HEK293 (cell line): ENCODE data around the gene NFS1.

Experiments used
- CTCF ChIA-PET: fragments of 350-600 bp; formaldehyde crosslinking; extraction: SDS; loops from one replicate; lab custom pipeline; 2021; ENCODE audit warnings: antibody characterized with exemption; lab: Yijun Ruan, JAX
- POLR2A ChIA-PET: fragments of 300-600 bp; formaldehyde crosslinking; extraction: SDS; loops from one replicate; lab custom pipeline; 2020; ENCODE audit warnings: antibody characterized with exemption, inconsistent platforms; lab: Yijun Ruan, JAX
- H3K27ac ChIP-seq: fragments of 200-500 bp; sonication (Bioruptor generic); 2 replicates; pipeline ENCODE4 v1.5.1; 2014; ENCODE audit warnings: low read depth, low read length, control low read depth, inconsistent platforms; ENCODE audit errors: extremely low read depth
- H3K36me3 ChIP-seq, 2 experiments: fragments of 200-500 bp in 1 of 2; sonication (Bioruptor generic) in 1 of 2; 1 replicate in 1 of 2; 2 replicates in 1 of 2; pipeline ENCODE4 v1.5.1; 2014 to 2017; ENCODE audit warnings: inconsistent platforms in 2 of 2, low read length in 2 of 2; ENCODE audit not compliant: control insufficient read depth in 2 of 2, insufficient read depth in 1 of 2
- H3K4me1 ChIP-seq: fragments of 200-500 bp; sonication (Bioruptor generic); 2 replicates; pipeline ENCODE4 v1.5.1; 2014; ENCODE audit warnings: mild to moderate bottlenecking, low read length, inconsistent platforms; ENCODE audit not compliant: control insufficient read depth, insufficient read depth
- H3K4me3 ChIP-seq: 2 replicates; pipeline ENCODE4 v1.5.1; 2011; ENCODE audit warnings: low read depth, mild to moderate bottlenecking, control low read depth, low read length, moderate library complexity
- H3K9me3 ChIP-seq: fragments of 200-500 bp; sonication (Bioruptor generic); 2 replicates; pipeline ENCODE4 v1.5.1; 2014; ENCODE audit warnings: low read depth, low read length, inconsistent platforms; ENCODE audit not compliant: control insufficient read depth, insufficient read depth
- AEBP2 ChIP-seq: fragments of 450-650 bp; formaldehyde crosslinking; IDR thresholded peaks from 2 replicates; pipeline ENCODE4 v1.5.1; 2016; ENCODE audit warnings: missing biosample characterization, missing genetic modification characterization, borderline replicate concordance
- GLI4 ChIP-seq: fragments of 450-650 bp; formaldehyde crosslinking; IDR thresholded peaks from 2 replicates; pipeline ENCODE4 v1.5.1; 2016; ENCODE audit warnings: missing biosample characterization, missing genetic modification characterization
- IKZF3 ChIP-seq: fragments of 450-650 bp; IDR thresholded peaks from 2 replicates; pipeline ENCODE4 v1.5.0; 2018; ENCODE audit warnings: missing biosample characterization, mild to moderate bottlenecking, missing genetic modification characterization, moderate library complexity
- KLF10 ChIP-seq: fragments of 450-650 bp; IDR thresholded peaks from 2 replicates; pipeline ENCODE4 v1.5.1; 2018; ENCODE audit warnings: missing biosample characterization, mild to moderate bottlenecking, missing genetic modification characterization
- MZF1 ChIP-seq: fragments of 450-650 bp; formaldehyde crosslinking; IDR thresholded peaks from 2 replicates; pipeline ENCODE4 v1.5.1; 2017; ENCODE audit warnings: missing biosample characterization, missing genetic modification characterization, borderline replicate concordance
- TRIM28 ChIP-seq: IDR thresholded peaks from 2 replicates; pipeline ENCODE4 v1.6.1; 2011; ENCODE audit warnings: low read length, control low read depth, borderline replicate concordance
- WT1 ChIP-seq: fragments of 450-650 bp; formaldehyde crosslinking; IDR thresholded peaks from 2 replicates; pipeline ENCODE4 v1.5.1; 2016; ENCODE audit warnings: missing biosample characterization, missing genetic modification characterization
- ZBTB1 ChIP-seq: fragments of 450-650 bp; formaldehyde crosslinking; IDR thresholded peaks from 2 replicates; pipeline ENCODE4 v1.5.1; 2016; ENCODE audit warnings: missing biosample characterization, missing genetic modification characterization
- ZBTB21 ChIP-seq: fragments of 450-650 bp; formaldehyde crosslinking; IDR thresholded peaks from 2 replicates; pipeline ENCODE4 v1.5.1; 2017; ENCODE audit warnings: missing biosample characterization, missing genetic modification characterization
- ZBTB6 ChIP-seq: fragments of 450-650 bp; formaldehyde crosslinking; IDR thresholded peaks from 2 replicates; pipeline ENCODE4 v1.5.1; 2017; ENCODE audit warnings: missing biosample characterization, missing genetic modification characterization
- ZFP37 ChIP-seq: fragments of 450-650 bp; formaldehyde crosslinking; IDR thresholded peaks from 2 replicates; pipeline ENCODE4 v1.5.1; 2016; ENCODE audit warnings: missing biosample characterization, missing genetic modification characterization
- ZNF10 ChIP-seq: fragments of 450-650 bp; formaldehyde crosslinking; IDR thresholded peaks from 2 replicates; pipeline ENCODE4 v1.5.1; 2017; ENCODE audit warnings: missing biosample characterization, missing genetic modification characterization
- ZNF121 ChIP-seq: fragments of 450-650 bp; formaldehyde crosslinking; IDR thresholded peaks from 2 replicates; pipeline ENCODE4 v1.5.1; 2016; ENCODE audit warnings: missing biosample characterization, missing genetic modification characterization
- ZNF202 ChIP-seq: fragments of 450-650 bp; formaldehyde crosslinking; IDR thresholded peaks from 2 replicates; pipeline ENCODE4 v1.5.1; 2016; ENCODE audit warnings: missing biosample characterization, missing genetic modification characterization, borderline replicate concordance
- ZNF221 ChIP-seq: fragments of 450-650 bp; formaldehyde crosslinking; IDR thresholded peaks from 2 replicates; pipeline ENCODE4 v1.5.1; 2017; ENCODE audit warnings: missing biosample characterization, missing genetic modification characterization, borderline replicate concordance
- ZNF266 ChIP-seq: fragments of 450-650 bp; formaldehyde crosslinking; IDR thresholded peaks from 2 replicates; pipeline ENCODE4 v1.5.1; 2016; ENCODE audit warnings: missing biosample characterization, missing genetic modification characterization, low read depth
- ZNF280D ChIP-seq: fragments of 450-650 bp; formaldehyde crosslinking; IDR thresholded peaks from 2 replicates; pipeline ENCODE4 v1.5.1; 2016; ENCODE audit warnings: missing biosample characterization, missing genetic modification characterization
- ZNF292 ChIP-seq: fragments of 450-650 bp; formaldehyde crosslinking; IDR thresholded peaks from 2 replicates; pipeline ENCODE4 v1.5.1; 2016; ENCODE audit warnings: low read depth, missing biosample characterization, missing genetic modification characterization, borderline replicate concordance
- ZNF311 ChIP-seq: fragments of 450-650 bp; formaldehyde crosslinking; IDR thresholded peaks from 2 replicates; pipeline ENCODE4 v1.5.1; 2017; ENCODE audit warnings: missing biosample characterization, missing genetic modification characterization, borderline replicate concordance
- ZNF354C ChIP-seq: fragments of 450-650 bp; formaldehyde crosslinking; IDR thresholded peaks from 2 replicates; pipeline ENCODE4 v1.5.1; 2016; ENCODE audit warnings: missing biosample characterization, missing genetic modification characterization, low read depth, borderline replicate concordance
- ZNF37A ChIP-seq: fragments of 450-650 bp; IDR thresholded peaks from 2 replicates; pipeline ENCODE4 v1.5.1; 2018; ENCODE audit warnings: missing biosample characterization, missing genetic modification characterization
- ZNF530 ChIP-seq: fragments of 450-650 bp; formaldehyde crosslinking; IDR thresholded peaks from 2 replicates; pipeline ENCODE4 v1.5.1; 2016; ENCODE audit warnings: low read depth, missing biosample characterization, missing genetic modification characterization
- ZNF558 ChIP-seq: fragments of 450-650 bp; formaldehyde crosslinking; IDR thresholded peaks from 2 replicates; pipeline ENCODE4 v1.5.1; 2016; ENCODE audit warnings: missing biosample characterization, missing genetic modification characterization
- ZNF623 ChIP-seq: fragments of 450-650 bp; formaldehyde crosslinking; IDR thresholded peaks from 2 replicates; pipeline ENCODE4 v1.5.1; 2016; ENCODE audit warnings: missing biosample characterization, missing genetic modification characterization
- ZNF624 ChIP-seq: fragments of 450-650 bp; formaldehyde crosslinking; IDR thresholded peaks from 2 replicates; pipeline ENCODE4 v1.5.1; 2017; ENCODE audit warnings: missing biosample characterization, missing genetic modification characterization
- ZNF660 ChIP-seq: fragments of 450-650 bp; IDR thresholded peaks from 2 replicates; pipeline ENCODE4 v1.5.1; 2018; ENCODE audit warnings: missing biosample characterization, mild to moderate bottlenecking, missing genetic modification characterization
- ZNF664 ChIP-seq: fragments of 450-650 bp; formaldehyde crosslinking; IDR thresholded peaks from 2 replicates; pipeline ENCODE4 v1.5.1; 2016; ENCODE audit warnings: missing biosample characterization, missing genetic modification characterization
- ZNF747 ChIP-seq: fragments of 450-650 bp; formaldehyde crosslinking; IDR thresholded peaks from 2 replicates; pipeline ENCODE4 v1.5.1; 2016; ENCODE audit warnings: missing biosample characterization, missing genetic modification characterization
- ZNF792 ChIP-seq: fragments of 450-650 bp; formaldehyde crosslinking; IDR thresholded peaks from 2 replicates; pipeline ENCODE4 v1.5.1; 2016; ENCODE audit warnings: missing biosample characterization, missing genetic modification characterization
- ZSCAN16 ChIP-seq: fragments of 450-650 bp; formaldehyde crosslinking; IDR thresholded peaks from 2 replicates; pipeline ENCODE4 v1.5.1; 2016; ENCODE audit warnings: missing biosample characterization, missing genetic modification characterization
- ZSCAN23 ChIP-seq: fragments of 450-650 bp; formaldehyde crosslinking; IDR thresholded peaks from 2 replicates; pipeline ENCODE4 v1.5.1; 2016; ENCODE audit warnings: missing biosample characterization, missing genetic modification characterization

Gene NFS1

GRCh38 chr20:35630636-35631035 lies 68.5 kb downstream of the NFS1 start (continued):
- TF ChIP-seq ZNF558 (tag by site-specific recombination) (no peak), TRIM28 (no peak), WT1 (tag by site-specific recombination) (no peak), KLF10 (tag by site-specific recombination) (no peak), ZFP37 (tag by site-specific recombination) (no peak), ZBTB1 (tag by site-specific recombination) (no peak), ZBTB21 (tag by site-specific recombination) (no peak), ZNF266 (tag by site-specific recombination) (no peak), ZNF354C (no peak), ZNF311 (tag by site-specific recombination) (no peak), ZNF747 (no peak), ZNF292 (tag by site-specific recombination) (no peak), ZNF10 (tag by site-specific recombination) (no peak), ZNF792 (tag by site-specific recombination) (no peak)
- TF ChIP-seq, all 188 proteins: peak for 0

- ChIA-PET CTCF (interaction anchor here (0.6 to 1.9 kb wide), 5 partner anchors 8 to 104 kb away, joined by 3 to 10 read pairs (median 5); no protein-coding TSS in a partner anchor), POLR2A (no interaction called here)
- Histone ChIP-seq H3K4me3 (no peak overlapping the region), H3K36me3 (peaks cover 19 to 75% of the 10 kb centered on the region in 2 experiments), H3K9me3 (no peaks in the 10 kb centered on the region), H3K4me1 (no peaks in the 10 kb centered on the region), H3K27ac (no peak overlapping the region)
- no peak for TF ChIP-seq ZNF624 (tag by site-specific recombination)
- TF ChIP-seq ZNF660 (tag by site-specific recombination), result no peak
- no peak for TF ChIP-seq IKZF3 (tag by site-specific recombination)
- no peak for TF ChIP-seq ZNF37A
- no peak for TF ChIP-seq AEBP2
- TF ChIP-seq ZNF202 (tag by site-specific recombination), result no peak
- no peak for TF ChIP-seq ZSCAN23 (tag by site-specific recombination)
- no peak for TF ChIP-seq ZNF664 (tag by site-specific recombination)
- TF ChIP-seq ZNF121 (tag by site-specific recombination), result no peak
- TF ChIP-seq ZNF280D (tag by site-specific recombination), result no peak
- no peak for TF ChIP-seq GLI4
- TF ChIP-seq ZNF221, result no peak
- no peak for TF ChIP-seq ZBTB6
- no peak for TF ChIP-seq ZSCAN16
- no peak for TF ChIP-seq ZNF623 (tag by site-specific recombination)
- no peak for TF ChIP-seq ZNF530 (tag by site-specific recombination)
- no peak for TF ChIP-seq MZF1 (tag by site-specific recombination)
- TF ChIP-seq ZNF266 (tag by site-specific recombination), result no peak
- TF ChIP-seq KLF10 (tag by site-specific recombination), result no peak
Observed at GRCh38 chr20:35629427-35630145, 69.6 kb downstream of the NFS1 start.
